IPS-11a (cell line): ENCODE measurements around the gene HSPB6.
"Not testable (repeated sequence)": the region's sequence is repeated elsewhere in the genome, so short reads cannot be mapped to it uniquely, and the experiment has no call there.

Experiments used
- H3K4me3 ChIP-seq: one replicate; pipeline ENCODE4 v1.5.1; 2013; ENCODE audit warnings: low read depth, low read length, control low read depth

The HSPB6 gene, protein sequence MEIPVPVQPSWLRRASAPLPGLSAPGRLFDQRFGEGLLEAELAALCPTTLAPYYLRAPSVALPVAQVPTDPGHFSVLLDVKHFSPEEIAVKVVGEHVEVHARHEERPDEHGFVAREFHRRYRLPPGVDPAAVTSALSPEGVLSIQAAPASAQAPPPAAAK

DNA sequence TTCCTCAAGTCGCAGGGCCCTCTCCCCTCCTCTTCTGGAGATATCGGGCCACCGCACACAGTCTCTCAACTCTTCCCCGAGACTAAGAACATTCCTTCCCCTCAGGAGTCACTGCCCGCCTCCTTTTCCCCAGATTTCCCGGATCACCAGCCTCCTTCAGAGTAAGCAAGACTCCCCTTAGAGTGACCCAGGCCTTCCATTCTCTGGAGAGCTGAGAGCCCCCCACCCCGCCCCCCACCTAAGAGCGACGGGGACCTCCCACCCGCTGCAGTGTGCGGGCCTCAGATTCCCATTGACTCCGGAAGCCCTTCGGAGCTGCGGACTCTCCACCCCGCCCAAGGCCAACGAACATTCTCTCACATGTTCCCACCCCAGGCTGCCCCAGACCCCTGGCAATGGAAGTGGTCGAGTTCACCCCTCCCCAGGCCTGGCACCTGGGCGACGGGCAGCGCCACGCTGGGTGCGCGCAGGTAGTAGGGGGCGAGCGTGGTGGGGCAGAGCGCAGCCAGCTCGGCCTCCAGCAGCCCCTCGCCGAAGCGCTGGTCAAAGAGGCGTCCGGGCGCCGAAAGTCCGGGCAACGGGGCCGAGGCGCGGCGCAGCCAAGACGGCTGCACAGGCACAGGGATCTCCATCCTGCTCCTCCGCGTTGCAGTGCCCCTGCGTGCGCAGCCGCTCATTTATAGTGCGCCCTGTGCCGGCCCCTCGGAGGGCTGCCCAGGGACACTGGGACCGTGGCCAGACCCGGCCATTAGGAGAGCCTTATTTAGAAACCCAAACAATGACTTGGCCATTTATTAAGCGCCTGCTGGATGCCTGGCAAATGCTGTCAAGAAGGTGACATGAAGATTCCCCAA, at the start of gene HSPB6:
HSPB6 (minus strand) TSS at position 653 of the 854 bp plus-strand sequence; CDS start at position 632, 21 bp downstream.
- peak within 1 kb of the TSS; percentile 99 for H3K4me3 ChIP-seq

DNA sequence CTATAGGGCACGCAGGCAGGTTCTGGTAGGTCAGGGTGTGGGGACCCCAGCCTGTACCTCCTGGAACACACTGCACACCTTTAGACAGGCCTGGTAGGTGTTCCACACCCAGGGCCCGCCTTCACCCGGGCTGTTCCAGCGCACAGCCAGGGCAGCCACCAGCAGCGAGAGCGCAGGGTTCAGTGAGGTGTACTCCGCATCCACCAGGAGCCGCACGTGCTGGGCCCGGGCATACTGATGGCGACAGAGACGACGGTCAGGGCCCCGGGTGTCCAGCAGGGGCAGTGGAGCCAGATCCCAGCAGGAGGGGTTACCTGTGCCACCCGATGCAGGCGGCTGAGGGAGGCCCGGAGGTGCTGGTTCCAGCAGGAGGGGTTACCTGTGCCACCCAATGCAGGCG, 49.8 kb upstream of the HSPB6 start:
- H3K4me3 ChIP-seq, result no peak overlapping the region

DNA sequence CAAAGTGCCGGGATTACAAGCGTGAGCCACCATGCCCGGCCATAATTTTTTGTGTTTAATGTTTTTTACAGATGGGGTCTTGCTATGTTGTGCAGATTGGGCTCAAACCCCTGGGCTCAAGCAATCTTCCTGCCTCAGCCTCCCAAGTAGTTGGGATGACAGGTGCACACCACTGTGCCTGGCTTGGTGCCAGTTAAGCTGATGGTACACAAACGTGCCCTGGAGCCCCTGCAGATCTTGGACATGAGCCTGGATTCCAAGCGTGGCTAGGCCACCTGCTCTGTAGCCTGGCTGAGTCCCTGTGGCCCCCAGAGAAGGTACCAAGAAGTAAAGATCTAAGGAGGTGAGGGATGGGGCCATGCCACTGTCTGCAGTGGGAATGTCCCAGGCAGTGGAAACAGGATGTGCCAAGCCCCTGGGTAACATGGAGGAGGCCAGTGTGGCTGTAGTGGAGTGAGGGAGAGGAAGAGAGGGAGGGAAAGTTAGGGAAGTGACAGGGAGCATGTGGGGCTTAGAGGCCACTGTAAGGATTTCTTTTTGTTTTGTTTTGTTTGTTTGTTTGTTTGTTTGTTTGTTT, 48.8 kb upstream of the HSPB6 start:
- H3K4me3 ChIP-seq, result no peak overlapping the region

DNA sequence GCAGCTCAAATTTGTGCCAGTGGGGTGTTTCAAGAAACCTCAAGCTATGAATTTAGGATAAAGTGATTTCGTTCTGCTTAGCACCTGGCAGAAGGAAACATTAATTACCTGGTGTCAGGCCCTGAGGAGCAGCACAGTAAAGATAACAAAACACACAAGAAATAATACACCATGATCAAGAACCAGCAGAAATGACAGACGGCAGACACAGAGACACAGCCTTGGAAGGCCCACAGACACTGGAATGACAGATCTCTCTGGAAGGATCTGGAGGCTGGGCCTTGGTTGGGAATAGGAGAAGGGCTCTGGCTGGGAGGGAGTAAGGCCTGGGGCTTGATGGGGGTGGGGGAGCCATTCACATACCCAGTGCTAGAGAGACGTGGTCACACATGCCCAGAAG, 45.0 kb upstream of the HSPB6 start:
- no peak overlapping the region for H3K4me3 ChIP-seq

DNA sequence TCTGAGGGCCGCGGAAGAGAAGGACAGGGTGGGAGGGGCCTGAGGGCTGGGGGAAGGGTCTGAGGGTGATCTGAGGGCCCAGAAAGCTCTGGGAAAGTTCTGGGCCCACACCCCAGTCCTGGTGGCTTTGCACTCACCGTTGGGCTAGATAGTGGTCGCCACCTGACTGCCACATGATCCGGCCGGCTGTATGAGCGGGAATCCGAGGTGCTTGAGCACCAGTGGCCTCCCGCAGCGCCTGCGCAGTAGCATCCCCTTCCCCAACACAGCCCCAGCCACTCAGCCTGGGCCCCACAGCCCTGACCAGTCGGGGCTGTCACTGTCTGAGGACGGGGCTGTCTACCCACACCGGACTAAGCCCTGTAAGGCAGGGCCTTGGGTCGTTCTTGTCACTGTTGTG, 40.8 kb upstream of the HSPB6 start:
- H3K4me3 ChIP-seq, result peak overlapping the region; percentile 13

DNA sequence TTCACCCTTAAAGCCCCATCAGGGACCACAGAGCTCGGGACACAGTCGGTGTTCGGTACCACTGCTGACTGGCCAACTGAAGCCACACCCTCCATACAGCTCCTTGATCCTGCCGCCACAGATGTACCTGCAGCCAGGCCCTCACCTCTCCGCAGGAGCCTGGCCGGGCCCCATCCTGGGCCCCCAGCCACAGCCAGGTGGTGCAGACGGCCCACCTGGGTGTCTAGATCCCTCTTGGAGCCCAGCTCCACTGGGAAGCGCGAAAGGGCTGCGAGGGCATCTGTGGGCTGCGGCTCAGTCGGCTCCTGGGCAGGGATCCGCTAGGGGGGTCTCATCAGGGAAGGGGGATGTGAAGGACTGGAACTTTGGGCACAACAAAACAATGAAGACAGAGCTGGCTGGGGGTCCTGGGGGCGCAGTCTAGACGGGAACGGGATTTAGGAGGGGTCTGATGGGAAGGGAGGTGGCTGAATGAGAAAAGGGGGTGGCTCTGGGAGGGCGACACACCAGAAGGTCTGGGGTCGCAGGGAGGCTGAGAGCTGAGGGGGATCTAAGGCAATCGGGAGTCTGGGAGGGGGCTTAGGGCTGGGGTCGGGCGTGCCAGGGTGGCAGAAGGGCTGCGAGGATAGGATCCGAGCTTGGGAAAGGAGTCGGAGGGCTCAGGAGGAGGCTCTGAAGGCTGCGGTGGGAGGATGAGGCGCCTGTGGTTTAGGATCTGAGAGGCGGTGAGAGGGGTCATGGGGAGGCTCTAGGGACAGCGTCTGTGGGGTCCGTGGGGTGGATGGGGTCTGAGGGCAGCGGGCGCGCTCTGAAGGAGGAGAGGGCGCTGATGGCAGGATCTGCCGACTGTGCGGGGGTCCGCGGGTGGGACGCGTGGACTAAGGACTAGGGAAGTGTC, 40.1 kb upstream of the HSPB6 start:
- no peak overlapping the region for H3K4me3 ChIP-seq

DNA sequence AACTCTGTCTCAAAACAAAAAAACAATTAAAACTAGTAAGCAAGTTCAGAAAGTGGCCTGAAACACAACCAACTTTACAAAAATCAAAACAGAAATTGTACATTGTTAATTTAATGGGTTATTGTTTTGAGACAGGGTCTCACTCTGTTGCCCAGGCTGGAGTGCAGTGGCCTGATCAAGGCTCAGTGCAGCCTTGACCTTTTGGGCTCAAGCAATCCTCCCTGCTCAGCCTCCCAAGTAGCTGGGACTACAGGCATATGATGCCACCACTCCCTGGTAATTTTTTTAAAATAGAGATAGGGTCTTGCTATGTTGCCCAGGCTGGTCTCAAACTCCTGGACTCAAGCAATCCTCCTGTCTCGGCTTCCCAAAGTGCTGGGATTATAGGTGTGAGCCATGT, 38.7 kb upstream of the HSPB6 start:
- not testable (repeated sequence) for H3K4me3 ChIP-seq

DNA sequence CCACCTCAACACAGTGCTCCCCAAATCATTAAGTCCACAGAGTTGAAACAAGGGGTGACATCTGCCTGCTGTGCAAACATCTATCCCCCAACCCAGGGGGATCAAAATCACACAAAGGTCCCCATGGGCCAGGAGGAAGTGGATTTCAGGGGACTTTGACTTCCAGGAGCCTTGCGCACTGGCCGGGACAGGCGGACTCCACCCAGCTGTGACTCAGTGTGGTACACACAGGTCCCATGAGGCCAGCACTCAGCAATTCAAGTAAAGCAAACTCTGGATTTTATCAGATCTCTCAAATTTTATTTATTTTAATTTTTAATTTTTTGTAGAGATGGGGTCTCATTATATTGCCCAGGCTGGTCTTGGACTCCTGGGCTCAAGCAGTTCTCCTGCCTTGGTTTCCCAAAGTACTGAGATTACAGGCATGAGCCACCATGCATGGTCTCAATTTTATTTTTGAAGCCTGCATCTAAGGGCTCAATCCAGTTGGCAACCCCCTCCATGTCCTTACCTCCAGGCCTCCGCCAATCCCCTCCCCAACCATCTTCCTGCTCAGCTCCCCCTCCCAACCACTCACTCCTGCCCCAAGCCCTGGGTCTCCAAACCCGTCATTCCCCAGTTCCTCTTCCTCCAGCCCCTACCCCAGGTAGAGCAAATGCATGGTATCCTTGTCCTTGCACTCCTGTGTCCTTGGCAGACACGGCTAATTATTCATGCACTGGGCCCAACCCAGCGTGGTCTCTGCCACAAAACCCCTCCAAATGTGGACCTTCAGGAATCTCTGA, 36.7 kb upstream of the HSPB6 start:
- H3K4me3 ChIP-seq, result no peak overlapping the region

DNA sequence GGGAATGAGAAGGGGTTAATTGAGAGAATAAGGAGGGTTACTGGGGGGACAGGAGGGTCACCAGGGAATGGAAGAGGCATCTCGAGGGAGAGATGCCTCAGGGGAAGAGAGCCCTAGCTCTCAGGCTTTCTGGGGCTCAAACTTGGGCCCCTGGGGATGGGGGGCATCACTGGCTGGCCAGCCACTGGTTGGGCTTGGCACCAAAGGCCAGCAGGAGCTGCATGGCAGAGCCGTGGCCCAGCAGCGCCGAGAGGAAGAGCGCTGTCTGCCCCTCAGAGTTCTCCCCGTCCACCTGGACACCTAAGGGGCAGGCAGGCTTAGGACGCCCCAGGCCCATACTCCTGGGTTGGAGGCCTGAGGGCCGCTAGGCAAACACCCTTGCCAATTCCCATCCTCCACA, 36.1 kb upstream of the HSPB6 start:
- H3K4me3 ChIP-seq, result no peak overlapping the region

DNA sequence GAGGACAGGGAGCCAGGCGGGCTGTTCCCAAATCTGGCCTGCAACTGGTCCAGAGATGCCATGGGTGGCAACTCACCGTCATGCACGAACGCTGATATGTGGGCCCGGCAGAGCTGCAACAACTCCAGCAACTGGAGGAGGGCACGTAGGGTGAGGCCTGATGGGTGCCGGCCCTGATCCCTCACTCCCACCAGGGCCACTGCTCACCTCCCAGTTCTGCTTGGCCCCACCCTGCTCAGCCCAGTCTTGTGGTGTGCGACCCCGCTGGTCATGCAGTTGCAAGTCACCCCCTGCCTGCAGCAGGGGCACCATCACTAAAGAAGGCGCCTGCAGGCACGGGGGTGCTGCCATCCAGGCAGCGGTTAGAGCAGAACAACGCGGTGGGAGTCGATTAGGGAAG, 35.5 kb upstream of the HSPB6 start:
- no peak overlapping the region for H3K4me3 ChIP-seq

DNA sequence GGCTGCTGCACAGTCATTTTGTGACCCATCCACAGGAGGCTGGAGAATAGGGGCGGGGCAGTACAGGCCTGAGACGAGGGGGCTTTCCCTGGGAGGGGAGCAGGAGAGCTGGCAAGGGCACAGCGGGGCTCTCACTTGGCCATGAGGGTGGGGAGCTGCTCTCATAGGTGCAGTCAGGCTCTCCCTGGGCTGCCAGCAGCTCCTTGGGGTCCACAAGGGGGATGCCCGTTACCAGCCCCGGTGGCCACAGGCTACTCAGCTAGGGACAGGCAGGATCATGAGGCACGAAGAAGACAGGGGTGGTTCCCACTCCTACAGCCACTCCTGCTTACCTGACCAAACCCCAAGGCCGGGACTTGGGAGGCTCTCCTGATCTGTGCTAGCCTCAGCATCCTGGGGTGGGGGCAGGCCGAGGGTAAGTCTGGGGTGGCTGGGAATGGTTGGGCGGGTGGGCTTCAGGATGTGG, 35.0 kb upstream of the HSPB6 start:
- no peak overlapping the region for H3K4me3 ChIP-seq

DNA sequence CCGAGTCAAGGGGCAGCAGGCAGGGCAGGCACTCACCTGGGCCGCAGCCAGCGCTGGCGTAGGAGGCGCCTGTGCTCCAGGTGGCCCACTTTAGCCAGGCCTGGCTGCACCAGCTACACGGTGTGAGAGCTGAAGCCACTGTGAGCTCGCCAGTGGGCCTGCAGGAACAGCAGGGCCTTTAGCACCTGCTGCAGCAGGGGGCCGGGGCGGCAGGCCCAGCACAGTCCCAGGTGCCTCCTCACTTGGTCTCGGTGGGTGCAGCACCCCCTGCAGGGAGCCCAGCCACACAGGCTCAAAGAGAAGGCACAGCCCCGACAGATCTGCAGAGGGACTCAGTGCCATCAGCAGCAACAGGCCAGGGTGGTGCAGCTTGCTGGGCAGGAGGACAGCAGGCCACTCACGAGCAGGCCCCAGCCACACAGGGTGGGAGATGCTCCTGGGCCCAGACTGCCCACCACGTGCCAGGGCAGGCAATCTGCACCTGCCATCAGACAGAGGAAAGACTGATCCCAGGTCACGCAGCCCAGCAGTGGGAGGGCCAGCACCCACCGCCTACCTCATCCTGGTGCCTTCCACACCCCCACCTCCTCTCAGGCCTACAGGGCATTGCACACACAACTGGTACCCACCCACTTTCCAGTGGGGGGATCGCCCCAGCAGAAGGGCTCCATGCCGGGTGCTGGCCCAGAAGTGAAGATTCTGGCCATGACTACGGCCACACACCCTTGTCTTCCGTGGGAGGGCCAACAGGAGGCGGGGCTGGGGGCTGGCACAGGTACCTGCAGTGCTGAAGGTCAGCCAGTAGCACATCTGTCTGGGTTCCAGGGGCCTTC, 34.4 kb upstream of the HSPB6 start:
- no peak overlapping the region for H3K4me3 ChIP-seq

DNA sequence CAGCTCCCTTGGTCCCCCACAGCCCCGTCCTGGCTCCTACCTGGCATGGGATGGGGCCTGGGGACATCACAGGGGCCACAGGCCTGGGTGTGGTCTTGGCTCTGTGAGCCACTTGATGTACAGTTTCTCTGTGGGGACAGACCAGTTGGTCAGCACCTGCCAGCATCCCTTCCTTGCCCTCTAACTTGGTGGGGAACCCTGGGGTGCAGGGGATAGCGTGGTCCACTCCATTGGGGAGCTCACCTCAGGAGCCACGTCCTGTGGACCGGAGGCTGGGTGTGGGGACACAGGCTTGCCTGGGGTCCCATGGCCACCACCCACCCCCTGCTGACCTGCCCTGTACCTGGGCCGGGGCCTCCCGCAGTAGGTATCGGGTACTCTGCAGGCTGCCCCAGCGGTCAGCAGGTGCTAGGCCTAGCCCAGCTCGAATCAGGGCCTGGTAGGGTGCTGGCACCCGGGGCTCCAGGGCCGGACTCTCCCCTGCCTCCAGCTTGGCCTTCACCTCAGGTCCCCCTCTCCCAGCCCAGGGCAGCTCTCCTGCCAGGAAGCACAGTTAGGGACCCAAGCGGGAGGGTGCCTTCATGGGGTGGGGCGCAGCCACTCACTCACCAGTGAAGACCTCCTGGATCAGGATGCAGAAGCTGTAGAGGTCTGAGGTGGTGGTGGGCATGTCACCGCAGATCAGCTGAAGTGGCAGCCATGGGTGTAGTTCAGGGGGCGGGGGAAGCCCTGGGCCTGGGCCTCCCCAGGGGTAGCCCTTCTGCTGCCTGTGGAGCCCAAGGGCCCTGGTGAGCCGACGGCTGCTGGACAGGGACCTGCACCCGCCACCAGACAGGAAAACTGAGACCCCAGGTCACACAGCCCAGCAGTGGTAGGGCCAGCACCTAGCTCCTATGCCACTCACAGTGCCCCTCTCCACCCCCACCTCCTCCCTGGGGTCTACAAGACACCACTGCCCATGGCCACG, 33.4 kb upstream of the HSPB6 start:
- H3K4me3 ChIP-seq, result no peak overlapping the region

DNA sequence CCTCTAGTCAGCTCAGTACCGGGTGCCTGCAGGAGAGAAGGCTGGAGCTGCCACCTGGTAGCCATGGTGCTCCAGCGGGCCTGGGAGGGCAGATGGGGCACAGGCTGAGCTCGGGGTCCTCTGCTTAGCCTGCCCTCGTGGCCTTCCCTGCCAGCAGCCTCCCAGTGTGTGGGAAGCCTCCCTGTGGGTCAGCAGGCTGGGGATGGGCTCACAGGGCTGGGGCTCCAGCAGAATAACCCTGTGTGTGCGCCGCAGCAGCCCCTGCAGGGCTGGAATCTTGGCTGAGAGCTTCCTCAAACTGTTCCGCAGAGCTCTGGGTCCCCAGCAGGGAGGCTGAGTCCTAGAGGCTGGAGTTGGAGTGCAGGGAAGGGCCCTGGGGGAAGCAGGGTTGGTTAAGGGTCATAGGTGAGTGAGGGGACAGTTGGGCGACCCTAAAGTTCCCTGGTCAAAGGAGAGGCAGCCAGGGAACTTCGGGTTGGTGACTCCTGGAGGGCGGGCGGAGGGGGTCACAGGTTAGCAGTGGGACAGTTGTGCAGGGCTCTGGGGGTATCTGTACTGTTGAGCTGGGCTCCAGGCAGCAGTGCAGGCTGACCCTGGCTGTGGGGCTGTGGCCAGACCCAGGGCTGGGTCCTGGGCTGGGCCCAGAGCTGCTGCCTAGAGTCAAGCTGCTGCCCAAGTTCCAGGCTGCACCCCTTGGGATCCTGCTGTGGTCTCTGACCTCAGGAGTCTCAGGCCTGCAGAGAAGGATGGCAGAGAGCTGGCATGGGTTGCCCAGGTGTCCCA, 32.6 kb upstream of the HSPB6 start:
- no peak overlapping the region for H3K4me3 ChIP-seq

DNA sequence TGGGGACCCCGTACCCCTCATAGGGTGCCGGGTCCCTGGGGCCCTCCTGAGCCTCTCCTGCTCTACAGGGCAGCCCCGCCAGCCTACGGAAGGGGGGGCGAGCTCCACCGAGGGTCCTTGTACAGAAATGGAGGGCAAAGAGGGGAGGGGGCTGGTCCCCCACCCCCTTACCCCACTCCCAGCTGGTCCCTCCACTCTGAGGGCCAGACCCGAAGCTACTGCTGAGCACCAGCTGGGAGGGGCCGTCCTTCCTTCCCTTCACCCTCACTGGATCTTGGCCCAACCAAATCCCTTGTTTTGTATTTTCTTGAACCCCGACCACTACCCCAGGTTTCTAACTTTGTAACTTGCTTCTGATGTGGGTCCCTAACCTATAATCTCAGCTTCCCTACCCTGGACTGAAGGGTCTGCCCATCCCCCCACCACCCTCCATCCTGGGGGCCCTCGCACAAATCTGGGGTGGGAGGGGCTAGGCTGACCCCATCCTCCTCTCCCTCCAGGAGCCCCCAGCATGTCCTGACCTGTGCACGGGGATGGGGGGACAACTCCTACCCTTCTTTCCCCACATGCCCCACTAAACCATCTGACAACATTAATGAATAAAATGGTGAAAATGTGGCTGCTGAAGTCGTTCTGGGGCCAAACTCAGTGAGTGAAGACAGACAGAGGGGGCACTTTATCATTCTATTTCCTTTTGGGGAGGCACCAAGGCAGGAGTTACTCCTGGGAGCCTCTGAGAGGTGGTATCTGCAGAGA, 31.6 kb upstream of the HSPB6 start:
- no peak overlapping the region for H3K4me3 ChIP-seq

DNA sequence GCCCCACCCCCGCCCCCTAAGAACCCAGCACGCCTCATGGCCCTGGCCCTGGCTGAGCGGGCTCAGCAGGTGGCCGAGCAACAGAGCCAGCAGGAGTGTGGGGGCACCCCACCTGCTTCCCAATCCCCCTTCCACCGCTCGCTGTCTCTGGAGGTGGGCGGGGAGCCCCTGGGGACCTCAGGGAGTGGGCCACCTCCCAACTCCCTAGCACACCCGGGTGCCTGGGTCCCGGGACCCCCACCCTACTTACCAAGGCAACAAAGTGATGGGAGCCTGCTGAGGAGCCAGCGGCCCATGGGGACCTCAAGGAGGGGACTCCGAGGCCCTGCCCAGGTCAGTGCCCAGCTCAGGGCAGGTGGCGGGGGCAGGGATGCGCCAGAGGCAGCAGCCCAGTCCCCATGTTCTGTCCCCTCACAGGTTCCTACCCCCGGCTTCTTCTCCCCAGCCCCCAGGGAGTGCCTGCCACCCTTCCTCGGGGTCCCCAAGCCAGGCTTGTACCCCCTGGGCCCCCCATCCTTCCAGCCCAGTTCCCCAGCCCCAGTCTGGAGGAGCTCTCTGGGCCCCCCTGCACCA, 30.5 kb upstream of the HSPB6 start:
- no peak overlapping the region for H3K4me3 ChIP-seq
